ENCODE results near the gene CCDC170. TPM values are rescaled to one million over a fixed set of nuclear protein-coding genes. Genes with fewer than 3 reads are reported as not detected.

Gene CCDC170
- total and polyA plus RNA-seq, 2 donors (not counting 1 experiment from before 2014, with no cell fraction given) = 0.76 to 0.83 TPM

DNA sequence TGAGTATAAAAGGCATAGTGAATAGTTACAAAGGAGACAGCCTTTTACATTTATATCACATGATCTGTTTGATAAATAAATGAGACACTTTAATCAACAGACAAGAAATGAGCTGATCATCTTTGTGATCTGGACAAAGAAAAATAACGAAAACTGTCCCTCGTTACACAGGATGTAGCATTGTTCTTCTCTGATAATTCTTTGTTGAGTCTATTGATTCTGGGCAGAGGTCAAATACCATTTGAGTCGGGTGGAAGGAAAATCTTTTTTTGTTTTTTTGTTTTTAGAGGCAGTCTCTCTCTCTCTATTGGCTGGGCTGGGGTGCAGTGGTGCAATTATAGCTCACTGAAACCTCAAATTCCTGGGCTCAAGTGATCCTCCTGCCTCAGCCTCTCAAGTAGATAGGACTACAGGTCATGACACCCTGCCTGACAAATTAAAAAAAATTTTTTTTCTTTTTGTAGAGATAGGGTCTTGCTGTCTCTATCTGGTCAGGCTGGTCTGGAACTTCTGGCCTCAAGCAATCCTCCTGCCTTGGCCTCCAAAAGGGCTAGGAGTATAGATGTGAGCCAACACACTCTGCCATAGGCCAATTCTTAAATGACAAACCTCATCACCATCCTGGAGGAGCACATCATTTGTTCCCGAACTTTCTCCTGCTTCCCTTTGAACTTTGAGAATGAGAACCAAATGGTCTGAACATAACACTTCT lies 41.8 kb downstream of the CCDC170 start:
- H3K79me2 ChIP-seq (ENCODE audit: control insufficient read depth, insufficient read depth, low read length) = no peaks in the 10 kb centered on the region
- no peaks in the 10 kb centered on the region for H4K20me1 ChIP-seq (ENCODE audit: control insufficient read depth, extremely low read depth, insufficient read depth, low read length)
- H3K4me3 ChIP-seq (replicated peaks in 1 of 4; ENCODE audit: control extremely low read depth in 1 of 4, insufficient read depth in 1 of 4, low read depth in 3 of 4, low read length in 4 of 4) = no peak overlapping the region
- H3K4me1 ChIP-seq (ENCODE audit: control insufficient read depth, extremely low read depth, insufficient read depth, low read length) = no peaks in the 10 kb centered on the region
- H3K36me3 ChIP-seq (ENCODE audit: control insufficient read depth, insufficient read depth, low read length) = no peaks in the 10 kb centered on the region
- H3K9me3 ChIP-seq (ENCODE audit: control insufficient read depth, insufficient read depth, low read depth, low read length) = no peaks in the 10 kb centered on the region
- H3K9ac ChIP-seq (ENCODE audit: insufficient read depth, low read length) = no peak overlapping the region
- H3K27me3 ChIP-seq (ENCODE audit: control insufficient read depth, insufficient read depth, low read length) = no peaks in the 10 kb centered on the region
- TF ChIP-seq, protein P1, sequence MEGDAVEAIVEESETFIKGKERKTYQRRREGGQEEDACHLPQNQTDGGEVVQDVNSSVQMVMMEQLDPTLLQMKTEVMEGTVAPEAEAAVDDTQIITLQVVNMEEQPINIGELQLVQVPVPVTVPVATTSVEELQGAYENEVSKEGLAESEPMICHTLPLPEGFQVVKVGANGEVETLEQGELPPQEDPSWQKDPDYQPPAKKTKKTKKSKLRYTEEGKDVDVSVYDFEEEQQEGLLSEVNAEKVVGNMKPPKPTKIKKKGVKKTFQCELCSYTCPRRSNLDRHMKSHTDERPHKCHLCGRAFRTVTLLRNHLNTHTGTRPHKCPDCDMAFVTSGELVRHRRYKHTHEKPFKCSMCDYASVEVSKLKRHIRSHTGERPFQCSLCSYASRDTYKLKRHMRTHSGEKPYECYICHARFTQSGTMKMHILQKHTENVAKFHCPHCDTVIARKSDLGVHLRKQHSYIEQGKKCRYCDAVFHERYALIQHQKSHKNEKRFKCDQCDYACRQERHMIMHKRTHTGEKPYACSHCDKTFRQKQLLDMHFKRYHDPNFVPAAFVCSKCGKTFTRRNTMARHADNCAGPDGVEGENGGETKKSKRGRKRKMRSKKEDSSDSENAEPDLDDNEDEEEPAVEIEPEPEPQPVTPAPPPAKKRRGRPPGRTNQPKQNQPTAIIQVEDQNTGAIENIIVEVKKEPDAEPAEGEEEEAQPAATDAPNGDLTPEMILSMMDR (conservative IDR thresholded peaks at IDR 0.05 in 1 of 2, IDR thresholded peaks at IDR 0.05 in 1 of 2; ENCODE audit: low read depth in 1 of 2, low read length in 2 of 2) = no peak
- no peak for TF ChIP-seq EZH2 (IDR thresholded peaks at IDR 0.05; ENCODE audit: low read length, missing control alignments)
- H2AFZ ChIP-seq (ENCODE audit: low read length) = no peak overlapping the region
- H3K27ac ChIP-seq (ENCODE audit: insufficient read depth, low read length) = no peak overlapping the region
- no peak overlapping the region for H3K4me2 ChIP-seq (ENCODE audit: extremely low read depth, insufficient read depth, low read length)
- DNase-seq (ENCODE audit: low read depth in 2 of 2) = no peak

DNA sequence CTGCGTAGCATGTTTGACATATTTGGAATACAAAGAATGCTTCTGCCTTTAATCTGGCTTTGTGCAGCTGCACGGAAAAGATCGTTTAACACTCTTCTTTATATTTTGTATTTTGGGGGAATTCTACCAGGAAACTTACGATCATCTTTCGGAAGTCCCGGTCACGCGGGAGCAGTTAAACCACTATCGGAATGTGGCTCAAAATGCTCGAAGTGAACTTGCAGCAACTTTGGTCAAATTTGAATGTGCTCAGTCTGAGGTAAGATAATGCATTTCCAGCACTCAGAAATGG lies 42.3 kb downstream of the CCDC170 start:
- Histone ChIP-seq H4K20me1 (ENCODE audit: control insufficient read depth, extremely low read depth, insufficient read depth, low read length) (no peaks in the 10 kb centered on the region), H3K27ac (ENCODE audit: insufficient read depth, low read length) (no peak overlapping the region), H2AFZ (ENCODE audit: low read length) (no peak overlapping the region), H3K27me3 (ENCODE audit: control insufficient read depth, insufficient read depth, low read length) (no peaks in the 10 kb centered on the region), H3K9me3 (ENCODE audit: control insufficient read depth, insufficient read depth, low read depth, low read length) (no peaks in the 10 kb centered on the region), H3K4me3 (replicated peaks in 1 of 4; ENCODE audit: control extremely low read depth in 1 of 4, insufficient read depth in 1 of 4, low read depth in 3 of 4, low read length in 4 of 4) (no peak overlapping the region), H3K79me2 (ENCODE audit: control insufficient read depth, insufficient read depth, low read length) (no peaks in the 10 kb centered on the region), H3K9ac (ENCODE audit: insufficient read depth, low read length) (no peak overlapping the region), H3K4me1 (ENCODE audit: control insufficient read depth, extremely low read depth, insufficient read depth, low read length) (no peaks in the 10 kb centered on the region), H3K4me2 (ENCODE audit: extremely low read depth, insufficient read depth, low read length) (no peak overlapping the region), H3K36me3 (ENCODE audit: control insufficient read depth, insufficient read depth, low read length) (no peaks in the 10 kb centered on the region)
- DNase-seq (ENCODE audit: low read depth in 2 of 2) = no peak
- no peak for TF ChIP-seq EZH2 (IDR thresholded peaks at IDR 0.05; ENCODE audit: low read length, missing control alignments)
- TF ChIP-seq, protein P1 (conservative IDR thresholded peaks at IDR 0.05 in 1 of 2, IDR thresholded peaks at IDR 0.05 in 1 of 2; ENCODE audit: low read depth in 1 of 2, low read length in 2 of 2) = no peak

DNA sequence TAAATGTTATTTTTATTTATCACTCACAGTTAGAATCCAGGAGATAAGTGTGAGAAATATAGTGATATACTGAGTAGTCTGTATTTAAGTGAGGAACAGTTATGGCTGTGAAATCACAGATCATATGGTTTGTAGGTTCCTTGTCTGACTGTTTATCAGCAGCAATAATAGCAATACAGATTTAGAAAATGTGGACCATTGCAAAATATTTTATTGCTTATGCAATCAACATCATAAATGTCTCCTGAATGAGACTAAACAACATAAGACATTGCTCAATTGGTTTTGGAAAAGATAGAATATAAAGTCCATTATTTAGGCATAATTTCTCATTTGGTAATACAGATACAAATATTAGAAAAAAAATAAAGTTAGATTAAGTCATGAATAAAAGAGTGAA lies 43.7 kb downstream of the CCDC170 start:
- no peak overlapping the region for H3K27ac ChIP-seq (ENCODE audit: insufficient read depth, low read length)
- no peaks in the 10 kb centered on the region for H3K79me2 ChIP-seq (ENCODE audit: control insufficient read depth, insufficient read depth, low read length)
- no peak overlapping the region for H3K4me2 ChIP-seq (ENCODE audit: extremely low read depth, insufficient read depth, low read length)
- H3K9ac ChIP-seq (ENCODE audit: insufficient read depth, low read length) = no peak overlapping the region
- no peak for TF ChIP-seq EZH2 (IDR thresholded peaks at IDR 0.05; ENCODE audit: low read length, missing control alignments)
- TF ChIP-seq, protein P1 (conservative IDR thresholded peaks at IDR 0.05 in 1 of 2, IDR thresholded peaks at IDR 0.05 in 1 of 2; ENCODE audit: low read depth in 1 of 2, low read length in 2 of 2) = no peak
- H2AFZ ChIP-seq (ENCODE audit: low read length) = no peak overlapping the region
- no peaks in the 10 kb centered on the region for H3K9me3 ChIP-seq (ENCODE audit: control insufficient read depth, insufficient read depth, low read depth, low read length)
- H3K4me1 ChIP-seq (ENCODE audit: control insufficient read depth, extremely low read depth, insufficient read depth, low read length) = no peaks in the 10 kb centered on the region
- no peaks in the 10 kb centered on the region for H3K27me3 ChIP-seq (ENCODE audit: control insufficient read depth, insufficient read depth, low read length)
- no peak overlapping the region for H3K4me3 ChIP-seq (replicated peaks in 1 of 4; ENCODE audit: control extremely low read depth in 1 of 4, insufficient read depth in 1 of 4, low read depth in 3 of 4, low read length in 4 of 4)
- no peak for DNase-seq (ENCODE audit: low read depth in 2 of 2)
- no peaks in the 10 kb centered on the region for H3K36me3 ChIP-seq (ENCODE audit: control insufficient read depth, insufficient read depth, low read length)
- H4K20me1 ChIP-seq (ENCODE audit: control insufficient read depth, extremely low read depth, insufficient read depth, low read length) = no peaks in the 10 kb centered on the region
